IMR-90 (cell line): Measurements from ENCODE around the gene GSTM1. TPM values are rescaled to one million over a fixed set of nuclear protein-coding genes. Genes with fewer than 3 reads are reported as not detected.
A peak's percentile ranks its signal among the peaks of the same experiment; 100 is the strongest.

Experiments used
- ATAC-seq: fragments of 200-7000 bp; cut with Tn5 transposase; 2 replicates; pipeline ENCODE4 v1.9.1; 2020; ENCODE audit warnings: low read depth, mild to moderate bottlenecking, moderate library complexity
- BruUV-seq: library from RNA; stranded (reverse); fragments of 400-500 nt; replicated peaks from 2 replicates; lab custom pipeline; 2021; lab: Mats Ljungman, UMichigan
- CTCF ChIA-PET: fragments of 300-600 bp; formaldehyde crosslinking; extraction: SDS; loops from one replicate; lab custom pipeline; 2021; ENCODE audit warnings: antibody characterized with exemption; lab: Yijun Ruan, JAX
- POLR2A ChIA-PET: fragments of 300-600 bp; sonication (Branson Sonifier 250); formaldehyde crosslinking; loops from one replicate; lab custom pipeline; 2022; ENCODE audit warnings: antibody characterized with exemption; ENCODE audit not compliant: unreplicated experiment; lab: Charles Lee
- DNase-seq: peaks from one replicate; pipeline ENCODE4 v3.0.0; 2013
- H2AFZ ChIP-seq: replicated peaks from 2 replicates; pipeline ENCODE3; 2013; ENCODE audit warnings: low read length, mild to moderate bottlenecking; ENCODE audit not compliant: poor library complexity
- H2AK5ac ChIP-seq: 2 replicates; pipeline ENCODE4 v1.6.1; 2013; ENCODE audit warnings: low read depth, low read length, inconsistent platforms
- H2AK9ac ChIP-seq: replicated peaks from 2 replicates; pipeline ENCODE3; 2013; ENCODE audit warnings: mild to moderate bottlenecking, low read depth, low read length, moderate library complexity; ENCODE audit not compliant: poor library complexity
- H2BK120ac ChIP-seq: 2 replicates; pipeline ENCODE4 v1.6.1; 2013; ENCODE audit warnings: low read depth, low read length, inconsistent platforms
- H2BK15ac ChIP-seq: 3 replicates; pipeline ENCODE4 v1.6.1; 2013; ENCODE audit warnings: low read depth, low read length, inconsistent platforms
- H2BK20ac ChIP-seq: 2 replicates; pipeline ENCODE4 v1.6.1; 2013; ENCODE audit warnings: low read depth, mild to moderate bottlenecking, inconsistent platforms, low read length, moderate library complexity
- H2BK5ac ChIP-seq: 2 replicates; pipeline ENCODE4 v1.6.1; 2013; ENCODE audit warnings: mild to moderate bottlenecking, low read depth, low read length, inconsistent platforms; ENCODE audit not compliant: poor library complexity, severe bottlenecking
- H3K14ac ChIP-seq: replicated peaks from 2 replicates; pipeline ENCODE4 v1.6.1; 2013; ENCODE audit warnings: low read depth, low read length, inconsistent platforms
- H3K18ac ChIP-seq: 2 replicates; pipeline ENCODE4 v1.6.1; 2013; ENCODE audit warnings: low read depth, low read length, control low read depth
- H3K23ac ChIP-seq: 2 replicates; pipeline ENCODE4 v1.6.1; 2013; ENCODE audit warnings: low read depth, low read length, inconsistent platforms
- H3K27ac ChIP-seq: 2 replicates; pipeline ENCODE4 v1.5.1; 2013; ENCODE audit warnings: mild to moderate bottlenecking, control low read depth, low read length; ENCODE audit not compliant: insufficient read depth
- H3K27me3 ChIP-seq: 2 replicates; pipeline ENCODE4 v1.6.1; 2013; ENCODE audit warnings: low read length; ENCODE audit not compliant: control insufficient read depth, insufficient read depth
- H3K36me3 ChIP-seq: 2 replicates; pipeline ENCODE4 v1.6.1; 2013; ENCODE audit warnings: low read length, mixed read lengths; ENCODE audit not compliant: control insufficient read depth, insufficient read depth
- H3K4ac ChIP-seq: 2 replicates; pipeline ENCODE4 v1.6.1; 2013; ENCODE audit warnings: low read depth, low read length, inconsistent platforms
- H3K4me1 ChIP-seq: 2 replicates; pipeline ENCODE4 v1.6.1; 2013; ENCODE audit warnings: low read length, mixed read lengths; ENCODE audit not compliant: control insufficient read depth, insufficient read depth
- H3K4me2 ChIP-seq: 2 replicates; pipeline ENCODE4 v1.6.1; 2013; ENCODE audit warnings: low read depth, mild to moderate bottlenecking, control low read depth, low read length, moderate library complexity
- H3K4me3 ChIP-seq: 2 replicates; pipeline ENCODE4 v1.5.1; 2013; ENCODE audit warnings: low read depth, mild to moderate bottlenecking, control low read depth, low read length, moderate library complexity; ENCODE audit not compliant: insufficient read depth
- H3K56ac ChIP-seq: 2 replicates; pipeline ENCODE4 v1.6.1; 2013; ENCODE audit warnings: low read length, inconsistent platforms; ENCODE audit not compliant: insufficient read depth; ENCODE audit errors: extremely low read depth
- H3K79me1 ChIP-seq, 2 experiments: 2 replicates each; pipeline ENCODE4 v1.6.1; 2013; ENCODE audit warnings: low read length in 2 of 2, inconsistent platforms in 1 of 2, low read depth in 1 of 2
- H3K9ac ChIP-seq: 2 replicates; pipeline ENCODE4 v1.6.1; 2013; ENCODE audit warnings: low read depth, low read length, control low read depth
- H3K9me1 ChIP-seq: 2 replicates; pipeline ENCODE4 v1.6.1; 2013; ENCODE audit warnings: low read length, inconsistent platforms; ENCODE audit not compliant: insufficient read depth
- H3K9me3 ChIP-seq: 2 replicates; pipeline ENCODE4 v1.6.1; 2013; ENCODE audit warnings: low read length; ENCODE audit not compliant: control insufficient read depth, insufficient read depth
- H4K20me1 ChIP-seq: 2 replicates; pipeline ENCODE4 v1.6.1; 2013; ENCODE audit warnings: low read length, inconsistent platforms; ENCODE audit not compliant: insufficient read depth
- H4K5ac ChIP-seq: 2 replicates; pipeline ENCODE4 v1.6.1; 2013; ENCODE audit warnings: mild to moderate bottlenecking, low read depth, low read length, control low read depth
- H4K8ac ChIP-seq, 2 experiments: 2 replicates each; pipeline ENCODE4 v1.6.1; 2013; ENCODE audit warnings: low read depth in 2 of 2, low read length in 2 of 2, control low read depth in 1 of 2, inconsistent platforms in 1 of 2
- H4K91ac ChIP-seq: 2 replicates; pipeline ENCODE4 v1.6.1; 2013; ENCODE audit warnings: low read depth, low read length, inconsistent platforms; ENCODE audit not compliant: insufficient read depth
- BHLHE40 ChIP-seq: fragments of 150-350 bp; IDR thresholded peaks from 2 replicates; pipeline ENCODE4 v1.6.1; 2016; ENCODE audit warnings: mild to moderate bottlenecking, low read depth, low read length
- MAFK ChIP-seq: IDR thresholded peaks from 2 replicates; pipeline ENCODE4 v1.6.1; 2012; ENCODE audit warnings: low read depth, low read length, improper control_type of control experiment
- POLR2A ChIP-seq: IDR thresholded peaks from 2 replicates; pipeline ENCODE4 v1.6.1; 2012; ENCODE audit warnings: mild to moderate bottlenecking, low read depth, low read length
- USF2 ChIP-seq: fragments of 150-350 bp; IDR thresholded peaks from 2 replicates; pipeline ENCODE4 v1.6.1; 2017; ENCODE audit warnings: mild to moderate bottlenecking, antibody characterized with exemption, low read length, low read depth
- WGBS, 2 experiments: methylation state at CpG; one replicate each; pipeline versions ENCODE4 v1.1.5 to v1.1.7; 2013; ENCODE audit warnings: missing lambda C conversion rate in 2 of 2; ENCODE audit not compliant: insufficient read length in 1 of 2; ENCODE audit errors: extremely low coverage in 2 of 2; 5-methylcytosine and 5-hydroxymethylcytosine counted together
- dilution Hi-C: fragments of 300-500 bp; cut with HindIII; formaldehyde crosslinking; loops from one replicate; pipeline ENCODE4 v1.14.3; 2018; ENCODE audit warnings: low sequenced_read_pairs; ENCODE audit not compliant: unreplicated experiment
- in situ Hi-C: fragments of 300-500 bp; cut with MboI; formaldehyde crosslinking; loops from 3 replicates; pipeline ENCODE4 v1.14.3; 2019; ENCODE audit warnings: low sequenced_read_pairs, inconsistent platforms, mixed read lengths
- intact Hi-C: fragments of 100-400 bp; cut with micrococcal nuclease; formaldehyde crosslinking; loops from 2 replicates; pipeline ENCODE4 v1.10.0; 2022
- polyA plus RNA-seq, 3 experiments: library from polyadenylated mRNA; depleted of rRNA; stranded (reverse); fragments of >200 nt; gene quantifications; 2 replicates each; pipeline ENCODE4 v1.2.3, GENCODE V29; 2012; ENCODE audit warnings: low replicate concordance in 1 of 3
- total RNA-seq: library from RNA; depleted of rRNA; stranded (reverse); fragments of >200 nt; gene quantifications from 2 replicates; pipeline ENCODE4 v1.2.3, GENCODE V29; 2012
- TF ChIP-seq, protein P1 (sequence below): conservative IDR thresholded peaks from 2 replicates; pipeline ENCODE4 v1.5.1; 2012; ENCODE audit warnings: mild to moderate bottlenecking, low read depth, low read length, improper control_type of control experiment
- TF ChIP-seq, protein P2 (sequence below): fragments of 150-350 bp; IDR thresholded peaks from 2 replicates; pipeline ENCODE4 v1.6.1; 2016; ENCODE audit warnings: low read depth, mild to moderate bottlenecking, low read length, moderate library complexity, borderline replicate concordance

The GSTM1 gene
- total and polyA plus RNA-seq, 2 of the 4 experiments (the other 2 are of a cell fraction): not detected

DNA sequence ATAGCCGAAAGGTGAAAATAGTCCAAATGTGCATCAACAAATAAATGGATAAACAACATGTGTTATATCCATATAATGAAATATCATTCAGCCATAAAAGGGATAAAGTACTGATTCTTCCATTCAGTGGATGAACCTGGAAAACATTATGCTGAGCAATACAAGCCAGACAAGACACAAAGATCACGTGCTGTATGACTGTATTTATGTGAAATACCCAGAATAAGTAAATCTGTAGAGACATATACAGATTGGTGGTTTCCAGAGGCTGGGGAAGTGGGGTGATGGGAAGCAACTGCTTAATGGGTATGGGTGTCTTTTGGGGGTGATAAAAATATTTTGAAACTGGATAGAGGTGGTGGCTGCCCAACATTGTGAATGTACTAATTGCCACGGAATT, 45.0 kb upstream of the GSTM1 start:
- H3K4me2 ChIP-seq: no peak overlapping the region
- no peak overlapping the region for H2BK120ac ChIP-seq
- no peak overlapping the region for H2BK20ac ChIP-seq
- H3K9ac ChIP-seq: no peak overlapping the region
- ChIA-PET POLR2A (no interaction called here), CTCF (interaction anchor here (0.7 to 1.6 kb wide), 5 partner anchors 96 to 342 kb away, joined by 3 to 6 read pairs (median 3); partner anchors contain the start of gene AHCYL1)
- H2AK5ac ChIP-seq: no peak overlapping the region
- H2AK9ac ChIP-seq: no peak overlapping the region
- DNase-seq (peak; percentile 68), ATAC-seq (peak; percentile 18; the same call in 1 of the 2 replicates)
- peaks cover 4% of the 10 kb centered on the region for H3K9me1 ChIP-seq
- H2AFZ ChIP-seq: no peak overlapping the region
- dilution Hi-C loops: no loop called here
- peaks cover 11% of the 10 kb centered on the region for H3K4me1 ChIP-seq
- no peak overlapping the region for H2BK15ac ChIP-seq
- H3K36me3 ChIP-seq: no peaks in the 10 kb centered on the region
- peak; percentile 87 for TF ChIP-seq USF2
- peak; percentile 57; the same call in 1 of the 2 replicates for TF ChIP-seq BHLHE40
- TF ChIP-seq, protein P1, sequence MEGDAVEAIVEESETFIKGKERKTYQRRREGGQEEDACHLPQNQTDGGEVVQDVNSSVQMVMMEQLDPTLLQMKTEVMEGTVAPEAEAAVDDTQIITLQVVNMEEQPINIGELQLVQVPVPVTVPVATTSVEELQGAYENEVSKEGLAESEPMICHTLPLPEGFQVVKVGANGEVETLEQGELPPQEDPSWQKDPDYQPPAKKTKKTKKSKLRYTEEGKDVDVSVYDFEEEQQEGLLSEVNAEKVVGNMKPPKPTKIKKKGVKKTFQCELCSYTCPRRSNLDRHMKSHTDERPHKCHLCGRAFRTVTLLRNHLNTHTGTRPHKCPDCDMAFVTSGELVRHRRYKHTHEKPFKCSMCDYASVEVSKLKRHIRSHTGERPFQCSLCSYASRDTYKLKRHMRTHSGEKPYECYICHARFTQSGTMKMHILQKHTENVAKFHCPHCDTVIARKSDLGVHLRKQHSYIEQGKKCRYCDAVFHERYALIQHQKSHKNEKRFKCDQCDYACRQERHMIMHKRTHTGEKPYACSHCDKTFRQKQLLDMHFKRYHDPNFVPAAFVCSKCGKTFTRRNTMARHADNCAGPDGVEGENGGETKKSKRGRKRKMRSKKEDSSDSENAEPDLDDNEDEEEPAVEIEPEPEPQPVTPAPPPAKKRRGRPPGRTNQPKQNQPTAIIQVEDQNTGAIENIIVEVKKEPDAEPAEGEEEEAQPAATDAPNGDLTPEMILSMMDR: no peak
- no peak for TF ChIP-seq MAFK
- TF ChIP-seq POLR2A: no peak
- TF ChIP-seq, protein P2, sequence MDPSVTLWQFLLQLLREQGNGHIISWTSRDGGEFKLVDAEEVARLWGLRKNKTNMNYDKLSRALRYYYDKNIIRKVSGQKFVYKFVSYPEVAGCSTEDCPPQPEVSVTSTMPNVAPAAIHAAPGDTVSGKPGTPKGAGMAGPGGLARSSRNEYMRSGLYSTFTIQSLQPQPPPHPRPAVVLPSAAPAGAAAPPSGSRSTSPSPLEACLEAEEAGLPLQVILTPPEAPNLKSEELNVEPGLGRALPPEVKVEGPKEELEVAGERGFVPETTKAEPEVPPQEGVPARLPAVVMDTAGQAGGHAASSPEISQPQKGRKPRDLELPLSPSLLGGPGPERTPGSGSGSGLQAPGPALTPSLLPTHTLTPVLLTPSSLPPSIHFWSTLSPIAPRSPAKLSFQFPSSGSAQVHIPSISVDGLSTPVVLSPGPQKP: no peak
- no peak overlapping the region for H3K14ac ChIP-seq
- no peak overlapping the region for H3K23ac ChIP-seq
- in situ Hi-C loops: loop anchor here (5.0 to 10.0 kb wide), 3 partner anchors 130 to 340 kb away; partner anchors contain the start of genes AHCYL1 and CSF1
- no TSS peak for BruUV-seq
- no peak overlapping the region for H2BK5ac ChIP-seq
- H4K20me1 ChIP-seq: no peaks in the 10 kb centered on the region
- no peak overlapping the region for H3K4ac ChIP-seq
- no peaks in the 10 kb centered on the region for H3K79me1 ChIP-seq
- WGBS, 2 experiments: no CpG with 5 or more reads among the region's 3 CpGs
- H4K91ac ChIP-seq: no peak overlapping the region
- H3K56ac ChIP-seq: no peak overlapping the region
- H3K4me3 ChIP-seq: no peak overlapping the region
- H3K18ac ChIP-seq: no peak overlapping the region
- H3K9me3 ChIP-seq: no peaks in the 10 kb centered on the region; the same call in 1 of the 2 replicates
- intact Hi-C loops: loop anchor here (1.0 kb wide), 1 partner anchor 131 kb away; no protein-coding TSS in a partner anchor
- no peak overlapping the region for H4K8ac ChIP-seq
- H3K27ac ChIP-seq: no peak overlapping the region
- no peaks in the 10 kb centered on the region for H3K27me3 ChIP-seq
- no peak overlapping the region for H4K5ac ChIP-seq
